Naive thymus-derived CD4-positive, alpha-beta T cell (primary cell): ENCODE results near the gene TAS2R4. TPM values are rescaled to one million over a fixed set of nuclear protein-coding genes. Genes with fewer than 3 reads are reported as not detected.
"Not testable (repeated sequence)": the region's sequence is repeated elsewhere in the genome, so short reads cannot be mapped to it uniquely, and the experiment has no call there.

ENCODE experiments used
- ATAC-seq: fragments of 150-1000 bp; cut with Tn5 transposase; 2 replicates; pipeline ENCODE4 v1.10.0; 2021; ENCODE audit warnings: mild to moderate bottlenecking, moderate library complexity
- CTCF ChIA-PET: fragments of 350-600 bp; sonication (Branson Sonifier 250); formaldehyde crosslinking; loops from one replicate; lab custom pipeline; 2021; ENCODE audit warnings: antibody characterized with exemption; lab: Charles Lee
- POLR2A ChIA-PET: fragments of 350-600 bp; sonication (Branson Sonifier 250); formaldehyde crosslinking; loops from one replicate; lab custom pipeline; 2021; ENCODE audit warnings: antibody characterized with exemption, inconsistent platforms; lab: Charles Lee
- DNase-seq, 9 donors: peaks; one replicate each; pipeline versions ENCODE4 v3.0.0 to v3.0.0-alpha.2; 2020 to 2022; ENCODE audit warnings: mixed read lengths in 1 of 9
- H3K27ac ChIP-seq: one replicate; pipeline ENCODE4 v1.7.0; 2013; ENCODE audit warnings: mild to moderate bottlenecking, low read depth, low read length, moderate library complexity
- H3K27me3 ChIP-seq, 2 donors: one replicate each; pipeline ENCODE4 v1.7.0; 2013; ENCODE audit warnings: low read length in 2 of 2, mild to moderate bottlenecking in 2 of 2, moderate library complexity in 2 of 2; ENCODE audit not compliant: control insufficient read depth in 2 of 2, insufficient read depth in 2 of 2
- H3K36me3 ChIP-seq, 3 experiments: 1 replicate in 2 of 3; 2 replicates in 1 of 3; pipeline ENCODE4 v1.7.0; 2013; ENCODE audit warnings: low read length in 3 of 3, mild to moderate bottlenecking in 3 of 3, moderate library complexity in 1 of 3; ENCODE audit not compliant: insufficient read depth in 3 of 3, control insufficient read depth in 2 of 3
- H3K4me1 ChIP-seq, 2 donors: one replicate each; pipeline ENCODE4 v1.7.0; 2013; ENCODE audit warnings: low read length in 2 of 2, mild to moderate bottlenecking in 2 of 2, moderate library complexity in 1 of 2; ENCODE audit not compliant: control insufficient read depth in 2 of 2, insufficient read depth in 2 of 2
- H3K4me3 ChIP-seq: 2 replicates; pipeline ENCODE4 v1.7.0; 2013; ENCODE audit warnings: mild to moderate bottlenecking, low read length
- H3K9me3 ChIP-seq, 3 experiments: 1 replicate in 2 of 3; 2 replicates in 1 of 3; pipeline ENCODE4 v1.7.0; 2013; ENCODE audit warnings: low read length in 3 of 3; ENCODE audit not compliant: control insufficient read depth in 2 of 3
- H3K27ac Mint-ChIP-seq, 9 donors: one replicate each; pipeline ENCODE4 v1.8.0; 2020 to 2022; ENCODE audit warnings: mixed read lengths in 9 of 9, mild to moderate bottlenecking in 8 of 9, moderate library complexity in 5 of 9, inconsistent platforms in 2 of 9
- H3K27me3 Mint-ChIP-seq, 5 donors: one replicate each; pipeline ENCODE4 v1.8.0; 2021 to 2022; ENCODE audit warnings: mixed read lengths in 5 of 5, mild to moderate bottlenecking in 1 of 5
- H3K36me3 Mint-ChIP-seq, 5 donors: one replicate each; pipeline ENCODE4 v1.8.0; 2020 to 2022; ENCODE audit warnings: mixed read lengths in 5 of 5, mild to moderate bottlenecking in 3 of 5, inconsistent platforms in 1 of 5
- H3K4me1 Mint-ChIP-seq, 7 donors: one replicate each; pipeline ENCODE4 v1.8.0; 2020 to 2022; ENCODE audit warnings: mixed read lengths in 7 of 7, mild to moderate bottlenecking in 3 of 7, inconsistent platforms in 1 of 7
- H3K4me3 Mint-ChIP-seq, 10 donors: one replicate each; pipeline ENCODE4 v1.8.0; 2020 to 2022; ENCODE audit warnings: mild to moderate bottlenecking in 10 of 10, mixed read lengths in 10 of 10, moderate library complexity in 6 of 10, inconsistent platforms in 2 of 10
- H3K9me3 Mint-ChIP-seq, 11 donors: one replicate each; pipeline ENCODE4 v1.8.0; 2020 to 2022; ENCODE audit warnings: mixed read lengths in 11 of 11, mild to moderate bottlenecking in 4 of 11, inconsistent platforms in 1 of 11, moderate library complexity in 1 of 11
- intact Hi-C, 2 donors: fragments of 100-400 bp; cut with micrococcal nuclease; formaldehyde crosslinking; loops; one replicate each; pipeline ENCODE4 v1.15.1; 2023
- polyA plus RNA-seq, 2 donors: library from polyadenylated mRNA; unstranded; fragments of 300-500 nt; fragmentation: Illumina TruSeq; gene quantifications; one replicate each; pipeline ENCODE4 v1.2.3, GENCODE V29; 2021
- total RNA-seq, 6 experiments: library from RNA in 5 of 6; stranded (reverse) in 5 of 6; gene quantifications; 1 replicate in 5 of 6; 2 replicates in 1 of 6; pipeline ENCODE4 v1.2.3 and lab custom pipeline; 2021 to 2026

TAS2R4 gene
- total and polyA plus RNA-seq, 7 experiments from 2014 or later = 0.83 to 6.3 (median 1.5) TPM; not detected in 2

DNA sequence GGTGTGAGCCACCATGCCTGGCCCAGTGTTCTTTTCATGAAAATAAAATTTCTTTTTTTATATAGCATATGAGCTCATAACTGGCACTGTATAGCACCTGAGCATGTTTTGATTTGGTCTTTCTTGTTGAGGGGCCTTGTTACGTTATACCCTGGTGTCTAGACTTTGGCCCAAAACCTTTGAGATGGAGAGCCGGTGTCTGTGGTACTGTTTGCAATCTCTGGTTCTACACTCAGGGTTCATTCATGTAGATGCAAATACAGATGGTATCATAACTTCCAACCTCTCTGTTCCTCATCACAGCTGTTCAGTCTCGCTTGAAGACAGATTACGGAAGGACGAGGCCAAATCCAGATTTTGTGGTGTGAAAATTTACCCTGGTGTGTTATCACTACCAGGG is 13.4 kb downstream of the TAS2R4 start, which contains the start of gene TAS2R5:
TAS2R5 (plus strand) TSS at position 301 of the 400 bp plus-strand sequence. CDS start 145 bp downstream, outside the sequence.
- ChIA-PET POLR2A (no interaction called here), CTCF (no interaction called here)
- peaks cover 0 to 15% (median 0%) of the 10 kb centered on the region in 3 experiments for H3K36me3 ChIP-seq
- DNase-seq = no peak
- intact Hi-C loops = no loop called here
- no peaks in the 10 kb centered on the region for H3K4me1 ChIP-seq
- H3K27me3 ChIP-seq = no peaks in the 10 kb centered on the region
- peaks cover 0 to 5% (median 3%) of the 10 kb centered on the region in 7 donors for H3K4me1 Mint-ChIP-seq
- no peak within 1 kb of the TSS for H3K4me3 ChIP-seq
- H3K4me3 Mint-ChIP-seq = no peak within 1 kb of the TSS
- no peak within 1 kb of the TSS for H3K27ac Mint-ChIP-seq
- no peak for ATAC-seq
- no peak within 1 kb of the TSS for H3K27ac ChIP-seq
- peaks cover 0 to 51% (median 24%) of the 10 kb centered on the region in 5 donors for H3K36me3 Mint-ChIP-seq
- H3K9me3 ChIP-seq = no peaks in the 10 kb centered on the region
- peaks cover 0 to 2% (median 0%) of the 10 kb centered on the region in 11 donors for H3K9me3 Mint-ChIP-seq
- H3K27me3 Mint-ChIP-seq = no peaks in the 10 kb centered on the region

DNA sequence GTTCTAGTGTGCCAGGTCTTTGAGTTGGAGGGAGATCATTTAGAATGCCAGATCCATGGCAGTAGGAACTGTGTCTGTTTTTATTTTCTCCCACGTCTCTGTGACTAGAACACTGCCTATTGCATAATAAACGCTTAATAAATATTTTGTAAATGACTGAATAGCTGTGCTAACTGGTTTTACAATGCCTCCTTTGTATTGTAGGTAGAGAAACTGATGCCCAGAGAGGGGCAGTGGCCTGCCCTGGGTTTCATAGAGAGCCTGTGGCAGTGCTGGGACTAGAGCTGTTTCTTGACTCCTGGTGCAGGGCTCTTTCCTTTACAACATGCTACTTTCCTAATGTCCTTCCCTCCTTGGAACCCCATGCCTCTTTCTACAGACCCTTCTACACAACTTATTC is 16.1 kb downstream of the TAS2R4 start:
- Mint-ChIP-seq H3K27ac (no peak overlapping the region), H3K27me3 (no peaks in the 10 kb centered on the region), H3K4me1 (peaks cover 0 to 7% (median 0%) of the 10 kb centered on the region in 7 donors), H3K9me3 (peaks cover 0 to 3% (median 0%) of the 10 kb centered on the region in 11 donors), H3K36me3 (peaks cover 0 to 61% (median 32%) of the 10 kb centered on the region in 5 donors), H3K4me3 (no peak overlapping the region)
- Histone ChIP-seq H3K9me3 (no peaks in the 10 kb centered on the region), H3K4me1 (no peaks in the 10 kb centered on the region), H3K36me3 (peaks cover 0 to 11% (median 0%) of the 10 kb centered on the region in 3 experiments), H3K27ac (no peak overlapping the region), H3K27me3 (no peaks in the 10 kb centered on the region), H3K4me3 (no peak overlapping the region)
- DNase-seq = no peak
- POLR2A ChIA-PET = no interaction called here
- intact Hi-C loops = no loop called here
- CTCF ChIA-PET = no interaction called here
- ATAC-seq = no peak

DNA sequence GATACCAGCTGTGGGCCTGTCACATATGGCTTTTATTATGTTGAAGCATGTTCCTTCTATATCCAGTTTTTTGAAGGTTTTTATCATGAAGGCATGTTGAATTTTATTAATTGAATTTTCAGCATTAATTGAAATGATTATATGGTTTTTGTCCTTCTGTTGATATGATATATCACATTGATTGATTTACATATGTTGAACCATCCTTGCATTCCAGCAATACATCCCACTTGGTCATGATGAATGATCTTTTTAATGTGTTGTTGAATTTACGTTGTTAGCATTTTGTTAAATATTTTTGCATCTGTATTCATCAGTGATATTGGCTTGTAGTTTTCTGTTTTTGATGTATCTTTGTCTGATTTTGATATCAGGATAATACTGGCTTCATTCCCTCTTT is 43.6 kb downstream of the TAS2R4 start:
- no peak overlapping the region for H3K27ac Mint-ChIP-seq
- H3K36me3 Mint-ChIP-seq = peaks cover 0 to 82% (median 64%) of the 10 kb centered on the region in 5 donors
- H3K9me3 Mint-ChIP-seq = peaks cover 8 to 90% (median 59%) of the 10 kb centered on the region in 11 donors

DNA sequence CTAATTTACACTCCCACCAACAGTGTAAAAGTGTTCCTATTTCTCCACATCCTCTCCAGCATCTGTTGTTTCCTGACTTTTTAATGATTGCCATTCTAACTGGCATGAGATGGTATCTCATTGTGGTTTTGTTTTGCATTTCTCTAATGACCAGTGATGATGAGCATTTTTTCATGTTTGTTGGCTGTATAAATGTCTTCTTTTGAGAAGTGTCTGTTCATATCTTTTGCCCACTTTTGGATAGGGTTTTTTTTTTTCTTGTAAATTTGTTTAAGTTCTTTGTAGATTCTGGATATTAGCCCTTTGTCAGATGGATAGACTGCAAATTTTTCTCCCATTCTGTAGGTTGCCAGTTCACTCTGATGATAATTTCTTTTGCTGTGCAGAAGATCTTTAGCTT is 46.0 kb downstream of the TAS2R4 start:
- H3K27me3 Mint-ChIP-seq, intact Hi-C loops, H3K4me1 Mint-ChIP-seq, H3K27ac ChIP-seq, CTCF ChIA-PET, H3K9me3 ChIP-seq, H3K27ac Mint-ChIP-seq, H3K4me3 Mint-ChIP-seq, POLR2A ChIA-PET, H3K36me3 ChIP-seq, H3K4me1 ChIP-seq, DNase-seq, H3K4me3 ChIP-seq, ATAC-seq, H3K27me3 ChIP-seq: not testable (repeated sequence)
- H3K36me3 Mint-ChIP-seq = peaks cover 0 to 79% (median 65%) of the 10 kb centered on the region in 5 donors
- H3K9me3 Mint-ChIP-seq = peaks cover 8 to 82% (median 49%) of the 10 kb centered on the region in 11 donors

More for the DNA sequence above, 43.6 kb downstream of the TAS2R4 start:
- ATAC-seq (no peak), DNase-seq (peak in 1 of 9 donors; percentile 0)
- Mint-ChIP-seq H3K4me1 (no peaks in the 10 kb centered on the region), H3K4me3 (no peak overlapping the region), H3K27me3 (no peaks in the 10 kb centered on the region)
- CTCF ChIA-PET = no interaction called here
- Histone ChIP-seq H3K27me3 (no peaks in the 10 kb centered on the region), H3K36me3 (no peaks in the 10 kb centered on the region), H3K9me3 (peaks cover 0 to 3% (median 0%) of the 10 kb centered on the region in 3 experiments), H3K27ac (no peak overlapping the region), H3K4me3 (no peak overlapping the region), H3K4me1 (no peaks in the 10 kb centered on the region)
- POLR2A ChIA-PET = no interaction called here
- intact Hi-C loops = no loop called here

Other genes with a start within 250 kb of the TAS2R4 start
- 10 to 100 TPM; 24.3 to 58.8 (median 29.9) TPM for gene AGK, start 225.3 kb upstream of the TAS2R4 start, total RNA-seq
- gene AGK, start 225.3 kb upstream of the TAS2R4 start, polyA plus RNA-seq = 10 to 100 TPM; 28.3 to 32.2 TPM
- 10 to 100 TPM; 40.7 to 77.9 (median 53.6) TPM for gene DENND11, start 74.5 kb upstream of the TAS2R4 start, total RNA-seq
- gene DENND11, start 74.5 kb upstream of the TAS2R4 start, polyA plus RNA-seq = 10 to 100 TPM; 15.1 to 19.4 TPM
- under 1 TPM in 2 of 5 experiments, not detected in 3; 0.11 to 0.15 TPM for gene WEE2, start 68.3 kb upstream of the TAS2R4 start, total RNA-seq
- gene WEE2, start 68.3 kb upstream of the TAS2R4 start, polyA plus RNA-seq = not detected
- 100 to 1,000 TPM in 3 of 5 experiments, 10 to 100 TPM in 2; 86.4 to 148 (median 107) TPM for gene SSBP1, start 38.3 kb upstream of the TAS2R4 start, total RNA-seq
- gene SSBP1, start 38.3 kb upstream of the TAS2R4 start, polyA plus RNA-seq = 100 to 1,000 TPM; 299 to 360 TPM
- gene TAS2R3, start 12.6 kb upstream of the TAS2R4 start, total RNA-seq = 10 to 100 TPM in 1 of 5 experiments, 1 to 10 TPM in 4; 1.2 to 11.4 (median 1.9) TPM
- gene TAS2R3, start 12.6 kb upstream of the TAS2R4 start, polyA plus RNA-seq = not detected
- 1 to 10 TPM; 1.2 to 9.1 (median 2.4) TPM for gene TAS2R5, start 13.5 kb downstream of the TAS2R4 start, total RNA-seq
- under 1 TPM in 1 of 2 donors, not detected in 1; 0.90 TPM for gene TAS2R5, start 13.5 kb downstream of the TAS2R4 start, polyA plus RNA-seq
- gene PRSS37, start 64.8 kb downstream of the TAS2R4 start, total RNA-seq = not detected
- gene PRSS37, start 64.8 kb downstream of the TAS2R4 start, polyA plus RNA-seq = not detected
- not detected for gene OR9A4, start 139.7 kb downstream of the TAS2R4 start, total RNA-seq
- not detected for gene OR9A4, start 139.7 kb downstream of the TAS2R4 start, polyA plus RNA-seq
- gene CLEC5A, start 170.3 kb downstream of the TAS2R4 start, total RNA-seq = 1 to 10 TPM in 2 of 5 experiments, under 1 TPM in 2, not detected in 1; 0.49 to 3.5 (median 1.0) TPM
- not detected for gene CLEC5A, start 170.3 kb downstream of the TAS2R4 start, polyA plus RNA-seq
- not detected for gene TAS2R38, start 197.1 kb downstream of the TAS2R4 start, total RNA-seq
- gene TAS2R38, start 197.1 kb downstream of the TAS2R4 start, polyA plus RNA-seq = not detected
- gene MGAM, start 219.2 kb downstream of the TAS2R4 start, total RNA-seq = 1 to 10 TPM in 1 of 5 experiments, under 1 TPM in 3, not detected in 1; 0.08 to 2.4 (median 0.67) TPM
- not detected for gene MGAM, start 219.2 kb downstream of the TAS2R4 start, polyA plus RNA-seq